PC-9 (cell line): ENCODE results near the gene LRRC61. TPM values are rescaled to one million over a fixed set of nuclear protein-coding genes. Genes with fewer than 3 reads are reported as not detected.

ENCODE experiments used
- BruUV-seq: library from RNA; stranded (reverse); fragments of 400-500 nt; replicated peaks from 2 replicates; lab custom pipeline; 2021; lab: Mats Ljungman, UMichigan
- CTCF ChIA-PET: fragments of 300-600 bp; sonication (Branson Sonifier 250); formaldehyde crosslinking; loops from one replicate; lab custom pipeline; 2022; ENCODE audit warnings: antibody characterized with exemption; lab: Charles Lee
- POLR2A ChIA-PET: fragments of 300-600 bp; sonication (Branson Sonifier 250); formaldehyde crosslinking; loops from one replicate; lab custom pipeline; 2022; ENCODE audit warnings: antibody characterized with exemption; ENCODE audit not compliant: unreplicated experiment; lab: Charles Lee
- DNase-seq, 2 experiments: peaks; one replicate each; pipeline versions ENCODE4 v3.0.0 to v3.0.0-alpha.2; 2015 to 2022; ENCODE audit warnings: mixed read lengths in 1 of 2
- H2AFZ ChIP-seq: fragments of 200-600 bp; sonication (generic); 2 replicates; pipeline ENCODE4 v1.8.1; 2017; ENCODE audit warnings: antibody characterized with exemption
- H3F3A ChIP-seq: fragments of 200-600 bp; sonication (generic); 2 replicates; pipeline ENCODE4 v1.8.1; 2017; ENCODE audit warnings: antibody characterized with exemption, mild to moderate bottlenecking, low read depth; ENCODE audit not compliant: insufficient read depth
- H3K27ac ChIP-seq: fragments of 200-600 bp; sonication (generic); 2 replicates; pipeline ENCODE4 v1.6.1; 2016; ENCODE audit warnings: mixed run types
- H3K27me3 ChIP-seq: fragments of 200-600 bp; sonication (generic); 2 replicates; pipeline ENCODE4 v1.6.1; 2016; ENCODE audit warnings: low read depth, mixed run types; ENCODE audit not compliant: insufficient read depth
- H3K36me3 ChIP-seq: fragments of 200-600 bp; sonication (generic); 2 replicates; pipeline ENCODE4 v1.6.1; 2016; ENCODE audit warnings: low read depth, mixed run types
- H3K4me1 ChIP-seq: fragments of 200-600 bp; sonication (generic); replicated peaks from 2 replicates; pipeline ENCODE4 v1.6.1; 2016; ENCODE audit warnings: mixed run types; ENCODE audit not compliant: insufficient read depth
- H3K4me2 ChIP-seq: fragments of 200-600 bp; sonication (generic); 2 replicates; pipeline ENCODE4 v1.6.1; 2017; ENCODE audit warnings: mixed run types
- H3K4me3 ChIP-seq: fragments of 200-600 bp; sonication (generic); 2 replicates; pipeline ENCODE4 v1.6.1; 2016; ENCODE audit warnings: mixed run types
- H3K79me2 ChIP-seq: fragments of 200-600 bp; sonication (generic); 2 replicates; pipeline ENCODE4 v1.6.1; 2017; ENCODE audit warnings: low read depth, mixed run types
- H3K9me2 ChIP-seq: fragments of 200-600 bp; sonication (generic); 2 replicates; pipeline ENCODE4 v1.8.1; 2017; ENCODE audit warnings: mild to moderate bottlenecking; ENCODE audit not compliant: insufficient read depth
- H3K9me3 ChIP-seq: fragments of 200-600 bp; sonication (generic); 2 replicates; pipeline ENCODE4 v1.8.1; 2016; ENCODE audit warnings: low read depth; ENCODE audit not compliant: insufficient read depth
- H4K20me1 ChIP-seq: fragments of 200-600 bp; sonication (generic); 2 replicates; pipeline ENCODE4 v1.8.1; 2017; ENCODE audit not compliant: insufficient read depth
- EZH2 ChIP-seq: fragments of 200-600 bp; sonication (generic); IDR thresholded peaks from 2 replicates; pipeline ENCODE4 v1.8.0; 2017; ENCODE audit warnings: antibody characterized with exemption, low read depth
- intact Hi-C: fragments of 100-400 bp; cut with micrococcal nuclease; formaldehyde crosslinking; loops from one replicate; pipeline ENCODE4 v1.10.0; 2022; ENCODE audit not compliant: unreplicated experiment
- total RNA-seq: library from RNA; stranded (reverse); gene quantifications from 2 replicates; pipeline ENCODE4 v1.2.3, GENCODE V29; 2021
- TF ChIP-seq, protein P1 (sequence below): fragments of 200-600 bp; sonication (generic); conservative IDR thresholded peaks from 2 replicates; pipeline ENCODE4 v1.6.1; 2017; ENCODE audit warnings: mixed run types, antibody characterized with exemption, mild to moderate bottlenecking, moderate library complexity

The LRRC61 gene
- total RNA-seq, 1 experiment from 2014 or later = 34.8 TPM

DNA sequence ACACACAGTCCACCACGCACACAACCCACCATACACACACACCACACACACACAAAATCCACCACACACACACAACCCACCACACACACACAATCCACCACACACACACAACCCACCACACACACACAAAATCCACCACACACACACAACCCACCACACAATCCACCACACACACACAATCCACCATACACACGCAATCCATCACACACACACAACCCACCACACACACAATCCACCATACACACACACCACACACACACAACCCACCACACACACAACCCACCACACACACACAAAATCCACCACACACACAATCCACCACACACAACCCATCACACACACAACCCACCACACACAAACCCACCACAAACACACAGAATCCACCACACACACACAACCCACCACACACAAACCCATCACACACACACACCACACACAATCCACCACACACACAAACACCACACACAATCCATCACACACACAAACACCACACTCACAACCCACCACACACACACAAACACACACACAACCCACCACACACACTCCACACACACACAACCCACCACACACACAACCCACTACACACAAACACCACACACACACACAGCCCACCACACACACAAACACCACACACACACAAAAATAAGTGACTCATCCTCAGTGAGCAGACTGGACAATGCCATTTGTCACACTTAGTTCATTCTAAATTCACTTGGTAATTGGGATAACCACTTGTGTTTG, 36.6 kb downstream of the LRRC61 start:
- TF ChIP-seq EZH2 = no peak
- TF ChIP-seq, protein P1, sequence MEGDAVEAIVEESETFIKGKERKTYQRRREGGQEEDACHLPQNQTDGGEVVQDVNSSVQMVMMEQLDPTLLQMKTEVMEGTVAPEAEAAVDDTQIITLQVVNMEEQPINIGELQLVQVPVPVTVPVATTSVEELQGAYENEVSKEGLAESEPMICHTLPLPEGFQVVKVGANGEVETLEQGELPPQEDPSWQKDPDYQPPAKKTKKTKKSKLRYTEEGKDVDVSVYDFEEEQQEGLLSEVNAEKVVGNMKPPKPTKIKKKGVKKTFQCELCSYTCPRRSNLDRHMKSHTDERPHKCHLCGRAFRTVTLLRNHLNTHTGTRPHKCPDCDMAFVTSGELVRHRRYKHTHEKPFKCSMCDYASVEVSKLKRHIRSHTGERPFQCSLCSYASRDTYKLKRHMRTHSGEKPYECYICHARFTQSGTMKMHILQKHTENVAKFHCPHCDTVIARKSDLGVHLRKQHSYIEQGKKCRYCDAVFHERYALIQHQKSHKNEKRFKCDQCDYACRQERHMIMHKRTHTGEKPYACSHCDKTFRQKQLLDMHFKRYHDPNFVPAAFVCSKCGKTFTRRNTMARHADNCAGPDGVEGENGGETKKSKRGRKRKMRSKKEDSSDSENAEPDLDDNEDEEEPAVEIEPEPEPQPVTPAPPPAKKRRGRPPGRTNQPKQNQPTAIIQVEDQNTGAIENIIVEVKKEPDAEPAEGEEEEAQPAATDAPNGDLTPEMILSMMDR = no peak
- H3K9me3 ChIP-seq = no peaks in the 10 kb centered on the region
- H3K79me2 ChIP-seq = no peaks in the 10 kb centered on the region
- H3K27me3 ChIP-seq = no peaks in the 10 kb centered on the region
- peaks cover 6% of the 10 kb centered on the region for H3K4me1 ChIP-seq
- no peaks in the 10 kb centered on the region for H3K9me2 ChIP-seq
- intact Hi-C loops = no loop called here
- POLR2A ChIA-PET = no interaction called here
- no peaks in the 10 kb centered on the region for H3K36me3 ChIP-seq
- H3K4me3 ChIP-seq = no peak overlapping the region
- CTCF ChIA-PET = no interaction called here
- no peak overlapping the region for H3K4me2 ChIP-seq
- DNase-seq = no peak
- H3F3A ChIP-seq = peaks cover 5% of the 10 kb centered on the region
- no peak overlapping the region for H2AFZ ChIP-seq
- H4K20me1 ChIP-seq = no peaks in the 10 kb centered on the region
- BruUV-seq = no TSS peak
- no peak overlapping the region for H3K27ac ChIP-seq

DNA sequence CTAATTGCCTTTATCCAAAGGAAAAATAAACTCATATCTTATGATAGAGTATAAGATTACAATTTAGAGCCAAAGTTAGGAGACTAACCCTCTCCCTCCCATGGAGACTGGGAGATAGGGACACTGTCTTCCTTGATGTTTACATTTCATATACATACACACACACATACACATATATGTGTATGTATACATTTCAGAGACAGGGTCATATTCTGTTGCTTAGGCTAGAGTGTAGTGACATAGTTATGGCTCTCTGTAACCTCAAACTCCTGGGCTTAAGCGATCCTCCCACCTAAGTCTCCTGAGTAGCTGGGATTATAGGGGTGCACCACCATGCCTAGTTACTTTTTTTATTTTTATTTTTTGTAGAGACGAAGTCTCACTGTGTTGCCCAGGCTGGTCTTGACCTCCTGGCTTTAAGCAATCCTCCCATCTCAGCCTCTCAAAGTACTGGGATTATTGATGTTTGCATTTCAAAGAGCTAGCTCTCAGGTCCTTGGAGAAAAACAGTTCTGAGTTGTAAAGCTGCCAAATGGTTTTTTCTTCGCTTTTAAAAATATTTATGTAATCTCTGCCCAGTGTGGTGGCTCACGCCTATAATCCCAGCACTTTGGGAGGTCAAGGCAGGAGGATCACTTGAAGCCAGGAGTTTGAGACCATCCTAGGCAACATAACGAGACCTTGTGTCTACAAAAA, 37.4 kb downstream of the LRRC61 start:
- Histone ChIP-seq H3K9me3 (no peaks in the 10 kb centered on the region), H3K79me2 (no peaks in the 10 kb centered on the region), H3K36me3 (no peaks in the 10 kb centered on the region), H3K9me2 (no peaks in the 10 kb centered on the region), H3K27me3 (no peaks in the 10 kb centered on the region), H3K4me1 (peaks cover 6% of the 10 kb centered on the region), H3K27ac (no peak overlapping the region), H3K4me2 (no peak overlapping the region), H3K4me3 (no peak overlapping the region), H4K20me1 (no peaks in the 10 kb centered on the region), H2AFZ (no peak overlapping the region), H3F3A (peaks cover 6% of the 10 kb centered on the region)
- BruUV-seq = no TSS peak
- CTCF ChIA-PET = no interaction called here
- intact Hi-C loops = no loop called here
- POLR2A ChIA-PET = no interaction called here
- TF ChIP-seq, protein P1 = no peak
- no peak for TF ChIP-seq EZH2
- no peak for DNase-seq

DNA sequence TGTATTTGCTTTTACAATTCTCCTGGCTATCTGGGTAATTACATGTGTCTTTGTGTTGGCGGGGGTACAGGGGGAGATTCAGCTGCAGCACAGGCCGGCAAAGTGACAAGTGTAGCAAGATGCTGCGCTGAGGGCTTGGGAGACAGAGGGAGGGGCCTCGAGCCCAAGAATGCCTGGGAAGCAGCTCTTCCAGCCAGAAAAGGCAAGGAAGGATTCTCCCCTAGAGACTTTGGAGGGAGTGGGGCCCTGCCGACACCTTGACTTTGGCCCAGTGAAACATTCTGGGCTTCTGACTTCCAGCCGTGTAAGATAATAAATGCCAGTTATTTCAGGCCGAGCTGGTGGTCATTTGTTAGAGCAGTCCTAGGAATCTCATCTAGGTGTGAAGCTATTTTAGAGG, 38.2 kb downstream of the LRRC61 start:
- Histone ChIP-seq H3K4me2 (no peak overlapping the region), H3K36me3 (no peaks in the 10 kb centered on the region), H3K9me2 (no peaks in the 10 kb centered on the region), H3F3A (peaks cover 8% of the 10 kb centered on the region), H3K79me2 (no peaks in the 10 kb centered on the region), H3K27me3 (no peaks in the 10 kb centered on the region), H3K9me3 (no peaks in the 10 kb centered on the region), H2AFZ (no peak overlapping the region), H3K27ac (no peak overlapping the region), H3K4me3 (no peak overlapping the region), H4K20me1 (no peaks in the 10 kb centered on the region), H3K4me1 (peaks cover 13% of the 10 kb centered on the region)
- DNase-seq = no peak
- ChIA-PET POLR2A (no interaction called here), CTCF (no interaction called here)
- intact Hi-C loops = no loop called here
- TF ChIP-seq, protein P1 = no peak
- TF ChIP-seq EZH2 = no peak
- no TSS peak for BruUV-seq
